Measurements from ENCODE around the gene SRGAP1. TPM values are rescaled to one million over a fixed set of nuclear protein-coding genes. Genes with fewer than 3 reads are reported as not detected.

SRGAP1 gene
- total RNA-seq, 1 donor, result 26.1 TPM

DNA sequence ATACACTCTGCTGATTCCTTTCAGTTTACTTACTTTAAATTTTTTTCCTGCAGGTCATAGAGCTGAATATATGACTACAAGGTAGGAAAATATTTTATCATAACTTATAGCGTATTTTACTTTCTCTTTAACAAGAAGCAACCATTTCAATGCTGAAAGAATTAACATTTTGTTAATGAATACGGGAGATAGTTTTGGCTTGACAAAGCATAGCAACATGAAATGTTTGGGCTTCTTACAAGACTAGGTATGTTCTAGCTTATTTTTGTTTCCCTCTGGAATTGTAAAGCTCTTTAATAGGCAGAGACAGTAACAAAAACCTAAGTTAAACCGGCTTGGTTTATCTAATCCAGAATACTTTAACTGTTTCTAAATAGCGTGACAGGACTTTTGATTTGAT lies 242.4 kb downstream of the SRGAP1 start:
- DNase-seq (ENCODE audit: insufficient read length, low spot score, missing footprints), result no peak
- peaks cover 41% of the 10 kb centered on the region for H3K4me1 ChIP-seq (ENCODE audit: insufficient read depth, low read length)
- H3K79me2 ChIP-seq (ENCODE audit: insufficient read depth, low read length), result peaks cover 2% of the 10 kb centered on the region
- peaks cover 7% of the 10 kb centered on the region for H3K36me3 ChIP-seq (ENCODE audit: insufficient read depth, low read length)
- no peaks in the 10 kb centered on the region for H3K27me3 ChIP-seq (ENCODE audit: insufficient read depth, low read length)
- H3K27ac ChIP-seq (ENCODE audit: low read depth, low read length), result peak overlapping the region; percentile 17
- TF ChIP-seq, protein P1, sequence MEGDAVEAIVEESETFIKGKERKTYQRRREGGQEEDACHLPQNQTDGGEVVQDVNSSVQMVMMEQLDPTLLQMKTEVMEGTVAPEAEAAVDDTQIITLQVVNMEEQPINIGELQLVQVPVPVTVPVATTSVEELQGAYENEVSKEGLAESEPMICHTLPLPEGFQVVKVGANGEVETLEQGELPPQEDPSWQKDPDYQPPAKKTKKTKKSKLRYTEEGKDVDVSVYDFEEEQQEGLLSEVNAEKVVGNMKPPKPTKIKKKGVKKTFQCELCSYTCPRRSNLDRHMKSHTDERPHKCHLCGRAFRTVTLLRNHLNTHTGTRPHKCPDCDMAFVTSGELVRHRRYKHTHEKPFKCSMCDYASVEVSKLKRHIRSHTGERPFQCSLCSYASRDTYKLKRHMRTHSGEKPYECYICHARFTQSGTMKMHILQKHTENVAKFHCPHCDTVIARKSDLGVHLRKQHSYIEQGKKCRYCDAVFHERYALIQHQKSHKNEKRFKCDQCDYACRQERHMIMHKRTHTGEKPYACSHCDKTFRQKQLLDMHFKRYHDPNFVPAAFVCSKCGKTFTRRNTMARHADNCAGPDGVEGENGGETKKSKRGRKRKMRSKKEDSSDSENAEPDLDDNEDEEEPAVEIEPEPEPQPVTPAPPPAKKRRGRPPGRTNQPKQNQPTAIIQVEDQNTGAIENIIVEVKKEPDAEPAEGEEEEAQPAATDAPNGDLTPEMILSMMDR (IDR thresholded peaks at IDR 0.05; ENCODE audit: extremely low read depth, low read depth, low read length), result no peak
- no peak overlapping the region for H3K4me2 ChIP-seq (ENCODE audit: insufficient read depth, low read length)
- H4K20me1 ChIP-seq (ENCODE audit: insufficient read depth, low read length), result no peaks in the 10 kb centered on the region
- H3K9me3 ChIP-seq (ENCODE audit: low read depth, low read length), result no peaks in the 10 kb centered on the region
- no peak overlapping the region for H3K4me3 ChIP-seq (ENCODE audit: insufficient read depth, low read length)
- H2AFZ ChIP-seq (ENCODE audit: low read length), result no peak overlapping the region

DNA sequence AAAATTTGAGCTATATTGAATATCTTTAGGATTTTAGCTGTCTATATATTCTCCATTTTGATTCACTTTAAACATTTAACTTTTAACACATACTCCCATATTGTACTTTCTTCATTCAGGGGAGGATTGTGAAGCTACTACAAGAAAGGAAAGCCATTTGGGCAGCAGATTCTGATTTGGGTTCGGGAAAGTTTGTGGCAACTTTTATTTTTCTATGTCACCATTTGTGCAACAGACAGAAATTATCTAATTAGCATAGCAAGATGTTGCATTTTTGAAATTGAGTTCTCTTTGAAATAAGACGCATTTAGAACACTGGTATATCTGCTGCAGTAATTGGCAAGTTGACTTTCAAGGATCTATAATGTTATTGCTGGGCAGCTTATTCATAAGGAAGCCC lies 243.3 kb downstream of the SRGAP1 start:
- Histone ChIP-seq H3K9me3 (ENCODE audit: low read depth, low read length) (no peaks in the 10 kb centered on the region), H4K20me1 (ENCODE audit: insufficient read depth, low read length) (no peaks in the 10 kb centered on the region), H3K4me3 (ENCODE audit: insufficient read depth, low read length) (no peak overlapping the region), H3K27me3 (ENCODE audit: insufficient read depth, low read length) (no peaks in the 10 kb centered on the region), H3K79me2 (ENCODE audit: insufficient read depth, low read length) (peaks cover 2% of the 10 kb centered on the region), H3K4me1 (ENCODE audit: insufficient read depth, low read length) (peaks cover 38% of the 10 kb centered on the region), H3K36me3 (ENCODE audit: insufficient read depth, low read length) (peaks cover 7% of the 10 kb centered on the region), H3K4me2 (ENCODE audit: insufficient read depth, low read length) (peak overlapping the region; percentile 85), H3K27ac (ENCODE audit: low read depth, low read length) (peak overlapping the region; percentile 89), H2AFZ (ENCODE audit: low read length) (no peak overlapping the region)
- DNase-seq (ENCODE audit: insufficient read length, low spot score, missing footprints), result no peak
- TF ChIP-seq, protein P1 (IDR thresholded peaks at IDR 0.05; ENCODE audit: extremely low read depth, low read depth, low read length), result no peak

- peak; percentile 49 for DNase-seq (ENCODE audit: insufficient read length, low spot score, missing footprints)
- Histone ChIP-seq H3K9me3 (ENCODE audit: low read depth, low read length) (no peaks in the 10 kb centered on the region), H3K4me1 (ENCODE audit: insufficient read depth, low read length) (peaks cover 29% of the 10 kb centered on the region), H3K27ac (ENCODE audit: low read depth, low read length) (peak overlapping the region; percentile 89), H2AFZ (ENCODE audit: low read length) (peak overlapping the region; percentile 80), H3K79me2 (ENCODE audit: insufficient read depth, low read length) (peaks cover 2% of the 10 kb centered on the region), H4K20me1 (ENCODE audit: insufficient read depth, low read length) (no peaks in the 10 kb centered on the region), H3K4me2 (ENCODE audit: insufficient read depth, low read length) (peak overlapping the region; percentile 85), H3K27me3 (ENCODE audit: insufficient read depth, low read length) (no peaks in the 10 kb centered on the region), H3K4me3 (ENCODE audit: insufficient read depth, low read length) (peak overlapping the region; percentile 52), H3K36me3 (ENCODE audit: insufficient read depth, low read length) (peaks cover 7% of the 10 kb centered on the region)
- TF ChIP-seq, protein P1 (IDR thresholded peaks at IDR 0.05; ENCODE audit: extremely low read depth, low read depth, low read length), result no peak
These were observed 244.2 kb downstream of the SRGAP1 start for GRCh38 chr12:64088431-64089349.

DNA sequence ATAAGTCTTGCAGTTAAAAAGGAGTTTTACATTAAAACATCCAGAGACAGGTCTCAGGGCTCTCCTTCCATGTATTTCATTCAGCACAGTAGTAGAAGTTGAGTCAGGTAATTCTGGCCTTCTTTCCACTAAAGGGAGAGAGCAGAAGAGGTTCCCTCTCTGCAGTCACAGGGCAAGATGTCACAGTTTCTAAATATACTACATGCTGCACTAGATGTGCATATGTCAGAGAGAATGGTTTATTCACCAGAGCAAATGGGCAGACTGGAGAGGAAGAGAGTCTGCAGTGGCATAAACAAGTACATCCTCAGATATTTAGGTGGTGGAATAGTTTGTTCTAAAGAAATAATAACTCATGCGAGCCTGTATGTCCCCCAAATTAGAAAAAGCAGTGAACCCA lies 245.5 kb downstream of the SRGAP1 start:
- peak overlapping the region; percentile 89 for H3K27ac ChIP-seq (ENCODE audit: low read depth, low read length)

More for the DNA sequence above, 245.5 kb downstream of the SRGAP1 start:
- Histone ChIP-seq H3K36me3 (ENCODE audit: insufficient read depth, low read length) (peaks cover 8% of the 10 kb centered on the region), H3K4me3 (ENCODE audit: insufficient read depth, low read length) (no peak overlapping the region), H3K4me1 (ENCODE audit: insufficient read depth, low read length) (peaks cover 22% of the 10 kb centered on the region), H3K4me2 (ENCODE audit: insufficient read depth, low read length) (no peak overlapping the region), H4K20me1 (ENCODE audit: insufficient read depth, low read length) (no peaks in the 10 kb centered on the region), H2AFZ (ENCODE audit: low read length) (no peak overlapping the region), H3K9me3 (ENCODE audit: low read depth, low read length) (no peaks in the 10 kb centered on the region), H3K27me3 (ENCODE audit: insufficient read depth, low read length) (no peaks in the 10 kb centered on the region), H3K79me2 (ENCODE audit: insufficient read depth, low read length) (no peaks in the 10 kb centered on the region)
- no peak for DNase-seq (ENCODE audit: insufficient read length, low spot score, missing footprints)
- TF ChIP-seq, protein P1 (IDR thresholded peaks at IDR 0.05; ENCODE audit: extremely low read depth, low read depth, low read length), result no peak
